Neural progenitor cell (in vitro differentiated cells): ENCODE data around the gene XPNPEP2. TPM values are rescaled to one million over a fixed set of nuclear protein-coding genes. Genes with fewer than 3 reads are reported as not detected.

ENCODE experiments used
- DNase-seq: peaks from one replicate; pipeline ENCODE4 v3.0.0-alpha.2; 2016; ENCODE audit warnings: low spot score
- H2AFZ ChIP-seq: fragments of 200-600 bp; sonication (generic); replicated peaks from 2 replicates; pipeline ENCODE4 v1.6.1; 2016; ENCODE audit warnings: antibody characterized with exemption
- H3F3A ChIP-seq: fragments of 200-600 bp; sonication (generic); 2 replicates; pipeline ENCODE4 v1.6.1; 2016; ENCODE audit warnings: antibody characterized with exemption, low read depth
- H3K27ac ChIP-seq: fragments of 200-600 bp; sonication (generic); 2 replicates; pipeline ENCODE4 v1.5.1; 2016; ENCODE audit warnings: mild to moderate bottlenecking
- H3K27me3 ChIP-seq: fragments of 200-600 bp; sonication (generic); 2 replicates; pipeline ENCODE4 v1.6.1; 2016; ENCODE audit warnings: mild to moderate bottlenecking, moderate library complexity
- H3K36me3 ChIP-seq: fragments of 200-600 bp; sonication (generic); 2 replicates; pipeline ENCODE4 v1.5.1; 2016
- H3K4me1 ChIP-seq: fragments of 200-600 bp; sonication (generic); 2 replicates; pipeline ENCODE4 v1.6.1; 2016; ENCODE audit warnings: mixed run types
- H3K4me2 ChIP-seq: fragments of 200-600 bp; sonication (generic); 2 replicates; pipeline ENCODE4 v1.6.1; 2016
- H3K4me3 ChIP-seq: fragments of 200-600 bp; sonication (generic); 2 replicates; pipeline ENCODE4 v1.5.1; 2016
- H3K79me2 ChIP-seq: fragments of 200-600 bp; sonication (generic); 2 replicates; pipeline ENCODE4 v1.6.1; 2016; ENCODE audit warnings: low read depth
- H3K9ac ChIP-seq: fragments of 200-600 bp; sonication (generic); 2 replicates; pipeline ENCODE4 v1.6.1; 2016
- H3K9me3 ChIP-seq: fragments of 200-600 bp; sonication (generic); 2 replicates; pipeline ENCODE4 v1.5.1; 2016; ENCODE audit warnings: low read depth
- H4K20me1 ChIP-seq: fragments of 200-600 bp; sonication (generic); 2 replicates; pipeline ENCODE4 v1.6.1; 2016; ENCODE audit warnings: low read depth
- H3K27ac Mint-ChIP-seq: 3 replicates; pipeline ENCODE4 v1.8.0; 2021; ENCODE audit warnings: mixed read lengths
- H3K27me3 Mint-ChIP-seq: 2 replicates; pipeline ENCODE4 v1.8.0; 2022; ENCODE audit warnings: low read depth, mild to moderate bottlenecking, inconsistent platforms, moderate library complexity, mixed read lengths; ENCODE audit not compliant: insufficient read depth
- H3K36me3 Mint-ChIP-seq: 3 replicates; pipeline ENCODE4 v1.8.0; 2021; ENCODE audit warnings: mixed read lengths
- H3K4me1 Mint-ChIP-seq: 3 replicates; pipeline ENCODE4 v1.8.0; 2021; ENCODE audit warnings: mixed read lengths
- H3K4me3 Mint-ChIP-seq: 3 replicates; pipeline ENCODE4 v1.8.0; 2021; ENCODE audit warnings: mild to moderate bottlenecking, moderate library complexity, mixed read lengths
- H3K9me3 Mint-ChIP-seq: 3 replicates; pipeline ENCODE4 v1.8.0; 2020; ENCODE audit warnings: mixed read lengths
- CTCF ChIP-seq: fragments of 200-600 bp; sonication (generic); IDR thresholded peaks from 2 replicates; pipeline ENCODE4 v1.5.1; 2017; ENCODE audit warnings: antibody characterized with exemption, mild to moderate bottlenecking
- EZH2 ChIP-seq: fragments of 200-600 bp; sonication (generic); IDR thresholded peaks from 2 replicates; pipeline ENCODE4 v1.6.1; 2017; ENCODE audit warnings: antibody characterized with exemption, mild to moderate bottlenecking, moderate library complexity
- EZH2phosphoT487 ChIP-seq: fragments of 200-600 bp; sonication (generic); IDR thresholded peaks from 2 replicates; pipeline ENCODE4 v1.6.1; 2017; ENCODE audit warnings: antibody characterized with exemption
- total RNA-seq: library from RNA; depleted of rRNA; stranded (reverse); fragments of >200 nt; gene quantifications from 2 replicates; pipeline ENCODE4 v1.2.3, GENCODE V29; 2015; ENCODE audit warnings: low replicate concordance

The XPNPEP2 gene
- total RNA-seq, 1 donor from 2014 or later: 1.7 TPM

- Histone ChIP-seq H4K20me1 (no peaks in the 10 kb centered on the region), H3K4me3 (no peak within 1 kb of the TSS), H3K9ac (no peak within 1 kb of the TSS), H3K27me3 (no peaks in the 10 kb centered on the region), H2AFZ (no peak within 1 kb of the TSS), H3K79me2 (no peaks in the 10 kb centered on the region), H3K27ac (no peak within 1 kb of the TSS), H3K4me1 (no peaks in the 10 kb centered on the region), H3K36me3 (no peaks in the 10 kb centered on the region), H3F3A (no peaks in the 10 kb centered on the region), H3K9me3 (no peaks in the 10 kb centered on the region), H3K4me2 (no peak within 1 kb of the TSS)
- peak within 1 kb of the TSS; percentile 44 for H3K4me3 Mint-ChIP-seq
- DNase-seq: no peak
- no peaks in the 10 kb centered on the region for H3K36me3 Mint-ChIP-seq
- peaks cover 20% of the 10 kb centered on the region for H3K4me1 Mint-ChIP-seq
- H3K9me3 Mint-ChIP-seq: peaks cover 2% of the 10 kb centered on the region
- TF ChIP-seq EZH2phosphoT487 (no peak), CTCF (no peak), EZH2 (no peak)
- H3K27me3 Mint-ChIP-seq: peaks cover 2% of the 10 kb centered on the region
- H3K27ac Mint-ChIP-seq: peak within 1 kb of the TSS; percentile 88
Measured at GRCh38 chrX:129779747-129780146, 41.0 kb downstream of the XPNPEP2 start, which contains the start of gene SASH3. Gene SASH3, plus strand, starts transcription at chrX:129779949. Its CDS starts 149 bp downstream, at chrX:129780098.

GRCh38 chrX:129780441-129781105, 41.8 kb downstream of the XPNPEP2 start:
- no peak for DNase-seq
- H3K27ac ChIP-seq: no peak overlapping the region
- H3K79me2 ChIP-seq: no peaks in the 10 kb centered on the region
- Mint-ChIP-seq H3K27ac (peak overlapping the region; percentile 88), H3K36me3 (no peaks in the 10 kb centered on the region), H3K4me3 (no peak overlapping the region), H3K9me3 (peaks cover 2% of the 10 kb centered on the region), H3K4me1 (peaks cover 24% of the 10 kb centered on the region), H3K27me3 (peaks cover 2% of the 10 kb centered on the region)
- H3K4me3 ChIP-seq: no peak overlapping the region
- H3K4me2 ChIP-seq: no peak overlapping the region
- no peaks in the 10 kb centered on the region for H3K27me3 ChIP-seq
- no peaks in the 10 kb centered on the region for H3K36me3 ChIP-seq
- no peak overlapping the region for H3K9ac ChIP-seq
- no peaks in the 10 kb centered on the region for H4K20me1 ChIP-seq
- no peaks in the 10 kb centered on the region for H3F3A ChIP-seq
- no peak overlapping the region for H2AFZ ChIP-seq
- no peaks in the 10 kb centered on the region for H3K9me3 ChIP-seq
- H3K4me1 ChIP-seq: no peaks in the 10 kb centered on the region
- TF ChIP-seq EZH2 (no peak), EZH2phosphoT487 (no peak), CTCF (no peak)

GRCh38 chrX:129781134-129781672, 42.4 kb downstream of the XPNPEP2 start:
- no peak for DNase-seq
- H3K4me2 ChIP-seq: no peak overlapping the region
- no peak overlapping the region for H2AFZ ChIP-seq
- no peaks in the 10 kb centered on the region for H3K27me3 ChIP-seq
- H3K36me3 Mint-ChIP-seq: no peaks in the 10 kb centered on the region
- H3K4me3 ChIP-seq: no peak overlapping the region
- no peak for TF ChIP-seq EZH2phosphoT487
- TF ChIP-seq EZH2: no peak
- no peak for TF ChIP-seq CTCF
- no peaks in the 10 kb centered on the region for H3K79me2 ChIP-seq
- H3K27me3 Mint-ChIP-seq: peaks cover 2% of the 10 kb centered on the region
- no peak overlapping the region for H3K4me3 Mint-ChIP-seq
- no peak overlapping the region for H3K9ac ChIP-seq
- peaks cover 27% of the 10 kb centered on the region for H3K4me1 Mint-ChIP-seq
- no peaks in the 10 kb centered on the region for H3K4me1 ChIP-seq
- H4K20me1 ChIP-seq: no peaks in the 10 kb centered on the region
- no peak overlapping the region for H3K27ac ChIP-seq
- H3K9me3 ChIP-seq: no peaks in the 10 kb centered on the region
- H3K36me3 ChIP-seq: no peaks in the 10 kb centered on the region
- peaks cover 2% of the 10 kb centered on the region for H3K9me3 Mint-ChIP-seq
- no peaks in the 10 kb centered on the region for H3F3A ChIP-seq
- peak overlapping the region; percentile 91 for H3K27ac Mint-ChIP-seq
